GM21825 (cell line): ENCODE results near the gene PRR5L.
A peak's percentile ranks its signal among the peaks of the same experiment; 100 is the strongest.

Experiments used
- ATAC-seq: cut with Tn5 transposase; IDR thresholded peaks from one replicate; pipeline ENCODE4 v1.9.1; 2021; ENCODE audit warnings: mild to moderate bottlenecking, moderate library complexity; ENCODE audit not compliant: unreplicated experiment

The PRR5L gene

DNA sequence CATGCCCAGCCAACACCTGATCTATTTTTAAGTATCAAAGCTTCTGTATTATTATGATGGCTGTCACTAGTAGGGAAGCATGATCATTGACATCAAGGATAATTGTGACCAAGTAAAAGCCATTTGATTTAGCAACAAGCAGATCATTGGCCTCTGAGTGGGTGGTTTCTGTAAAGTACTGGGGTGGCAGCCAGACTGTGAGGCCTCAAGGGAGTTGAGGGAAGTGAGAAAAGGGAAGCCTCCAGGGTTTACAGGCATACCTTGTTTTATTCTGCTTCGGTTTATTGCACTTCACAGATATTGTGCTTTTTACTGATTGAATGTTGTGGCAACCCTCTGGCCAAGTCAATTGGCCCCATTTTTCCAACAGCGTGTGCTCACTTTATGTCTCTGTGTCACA lies 60.1 kb downstream of the PRR5L start:
- peak; percentile 67 for ATAC-seq

DNA sequence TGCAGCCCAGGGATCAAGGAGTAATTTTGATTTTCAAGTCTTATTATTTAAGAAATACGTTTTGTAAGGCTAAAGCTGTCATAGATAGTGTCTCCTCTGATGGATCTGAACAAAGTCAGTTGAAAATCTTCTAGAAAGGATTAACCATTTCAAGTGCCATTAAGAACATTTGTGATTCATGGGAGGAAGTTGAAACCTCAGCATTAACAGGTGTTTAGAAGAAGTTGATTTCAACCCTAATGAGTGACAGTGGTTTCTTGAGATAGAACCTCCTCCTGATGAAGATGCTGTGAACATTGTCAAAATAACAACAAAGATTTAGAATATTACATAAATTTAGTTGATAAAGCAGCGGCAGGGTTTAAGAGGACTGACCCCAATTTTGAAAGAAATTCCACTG lies 61.7 kb downstream of the PRR5L start:
- no peak for ATAC-seq

DNA sequence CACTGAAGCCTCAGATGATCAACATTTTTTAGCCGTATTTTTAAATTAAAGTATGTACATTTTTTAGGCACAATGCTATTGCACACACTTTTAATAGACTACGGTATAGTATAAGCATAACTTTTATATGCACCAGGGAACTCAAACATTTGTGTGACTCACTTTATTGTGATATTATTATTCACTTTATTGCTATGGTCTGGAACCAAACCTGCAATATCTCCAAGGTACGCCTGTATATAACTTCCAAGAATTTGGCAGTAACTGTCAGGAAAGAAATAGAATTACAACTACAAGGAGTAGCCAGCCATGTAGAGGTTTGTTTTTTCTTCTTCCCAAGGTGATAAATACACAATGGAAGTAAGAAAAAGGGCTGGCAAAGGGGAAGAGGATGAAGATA lies 62.3 kb downstream of the PRR5L start:
- ATAC-seq: no peak

DNA sequence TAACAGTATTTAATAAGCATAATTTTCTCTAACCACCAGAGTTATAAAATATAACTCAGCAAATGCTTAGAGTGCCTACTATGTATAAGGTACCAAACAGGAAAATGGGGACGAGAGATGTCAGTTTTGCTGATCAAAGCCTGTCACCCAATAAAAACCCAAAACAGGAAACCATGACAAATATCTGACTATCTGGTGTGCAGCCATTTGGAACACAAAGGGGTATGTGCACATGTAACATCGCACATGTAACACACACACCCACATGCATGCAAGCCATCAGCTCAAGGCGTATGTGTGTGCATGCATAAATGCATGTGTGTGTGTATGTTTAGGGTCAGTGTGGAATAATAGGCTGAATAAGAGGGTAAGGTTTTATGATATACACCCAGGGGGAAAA lies 64.2 kb downstream of the PRR5L start:
- no peak for ATAC-seq

DNA sequence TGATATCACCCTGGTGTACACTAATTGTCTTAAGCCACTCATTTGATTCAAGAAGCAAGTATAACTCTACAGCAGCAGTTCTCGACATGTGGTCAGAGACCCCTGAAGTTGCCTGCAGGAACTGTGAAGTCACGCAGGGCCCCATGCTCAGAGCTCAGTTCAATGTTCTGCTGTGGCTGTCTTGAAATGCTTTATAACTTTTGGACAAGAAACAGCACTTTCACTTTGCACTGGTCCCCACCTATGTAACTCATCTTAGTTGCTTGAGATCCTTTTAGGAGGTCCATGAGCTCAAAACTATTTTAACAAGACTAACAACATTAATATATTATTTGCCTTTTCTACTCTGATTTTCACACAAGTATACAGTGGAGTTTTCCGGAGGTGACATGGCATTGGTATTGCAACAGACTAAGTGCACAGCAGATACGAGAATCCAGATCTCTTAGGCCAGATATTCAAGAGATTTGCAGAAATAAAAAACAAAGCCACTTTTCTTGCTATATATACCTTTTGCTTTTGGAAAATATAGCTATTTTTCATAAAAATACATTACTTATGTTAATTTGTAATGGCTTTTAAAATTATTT lies 64.8 kb downstream of the PRR5L start:
- ATAC-seq: no peak

DNA sequence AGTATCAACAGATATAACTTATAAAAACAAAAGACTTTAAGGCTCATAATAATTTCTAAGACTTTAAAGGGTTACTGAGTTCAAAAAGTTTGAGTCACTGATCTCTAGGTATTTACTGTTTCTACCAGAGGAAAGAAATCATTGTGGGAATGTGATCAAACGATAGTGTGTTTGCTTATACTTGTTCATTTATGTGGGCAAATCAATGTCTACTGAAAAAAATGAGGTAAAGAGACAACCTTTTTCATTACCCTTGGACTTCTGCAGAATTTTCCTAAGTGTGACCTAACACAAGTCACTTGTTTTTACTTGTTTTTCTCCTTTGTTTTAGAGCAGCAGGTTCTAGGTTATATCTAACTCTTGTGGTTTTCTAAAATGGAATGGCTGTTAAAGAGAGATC lies 65.4 kb downstream of the PRR5L start:
- no peak for ATAC-seq

DNA sequence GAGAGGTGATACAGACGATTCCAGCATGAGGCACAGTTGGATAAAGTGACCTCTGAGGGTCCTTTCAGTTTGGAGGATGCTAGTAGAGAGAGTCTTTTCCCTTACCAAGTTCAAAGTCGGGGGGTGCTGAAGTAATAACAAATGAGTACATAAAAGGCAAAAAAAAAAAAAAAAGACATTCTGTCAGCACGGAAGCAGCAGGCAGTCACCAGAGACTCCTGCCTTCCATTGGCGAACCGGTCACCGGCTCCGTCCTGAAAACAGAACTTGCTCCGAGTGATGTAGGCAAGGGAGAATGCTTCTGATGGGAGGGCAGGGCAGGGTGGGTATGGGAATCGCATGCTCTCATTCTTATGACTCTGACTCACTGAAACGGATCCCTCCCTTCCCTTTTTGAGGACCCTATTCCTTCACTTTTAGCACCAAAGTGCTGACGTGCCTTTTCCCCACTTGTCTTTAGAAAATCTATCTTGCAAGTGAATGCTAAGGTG lies 65.9 kb downstream of the PRR5L start:
- ATAC-seq: no peak

DNA sequence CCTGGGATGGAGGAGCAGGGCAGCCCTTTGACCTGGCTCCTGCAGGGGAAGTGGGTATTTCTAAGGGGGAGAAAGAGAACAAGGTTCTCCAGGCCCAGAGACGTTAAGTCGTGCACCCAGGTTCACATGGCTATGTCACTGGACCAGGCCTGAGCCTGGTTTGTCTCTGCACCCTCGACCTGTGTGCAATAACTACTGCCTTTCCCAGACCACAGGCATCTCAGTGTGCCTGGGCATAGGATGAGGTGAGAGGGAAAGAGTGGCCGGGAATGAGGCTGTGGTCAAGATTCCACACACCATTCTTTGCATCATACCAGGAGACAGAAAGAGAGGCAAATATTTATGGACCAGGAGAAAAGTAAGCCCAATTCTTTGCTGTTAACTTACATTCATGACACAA lies 66.8 kb downstream of the PRR5L start:
- no peak for ATAC-seq

DNA sequence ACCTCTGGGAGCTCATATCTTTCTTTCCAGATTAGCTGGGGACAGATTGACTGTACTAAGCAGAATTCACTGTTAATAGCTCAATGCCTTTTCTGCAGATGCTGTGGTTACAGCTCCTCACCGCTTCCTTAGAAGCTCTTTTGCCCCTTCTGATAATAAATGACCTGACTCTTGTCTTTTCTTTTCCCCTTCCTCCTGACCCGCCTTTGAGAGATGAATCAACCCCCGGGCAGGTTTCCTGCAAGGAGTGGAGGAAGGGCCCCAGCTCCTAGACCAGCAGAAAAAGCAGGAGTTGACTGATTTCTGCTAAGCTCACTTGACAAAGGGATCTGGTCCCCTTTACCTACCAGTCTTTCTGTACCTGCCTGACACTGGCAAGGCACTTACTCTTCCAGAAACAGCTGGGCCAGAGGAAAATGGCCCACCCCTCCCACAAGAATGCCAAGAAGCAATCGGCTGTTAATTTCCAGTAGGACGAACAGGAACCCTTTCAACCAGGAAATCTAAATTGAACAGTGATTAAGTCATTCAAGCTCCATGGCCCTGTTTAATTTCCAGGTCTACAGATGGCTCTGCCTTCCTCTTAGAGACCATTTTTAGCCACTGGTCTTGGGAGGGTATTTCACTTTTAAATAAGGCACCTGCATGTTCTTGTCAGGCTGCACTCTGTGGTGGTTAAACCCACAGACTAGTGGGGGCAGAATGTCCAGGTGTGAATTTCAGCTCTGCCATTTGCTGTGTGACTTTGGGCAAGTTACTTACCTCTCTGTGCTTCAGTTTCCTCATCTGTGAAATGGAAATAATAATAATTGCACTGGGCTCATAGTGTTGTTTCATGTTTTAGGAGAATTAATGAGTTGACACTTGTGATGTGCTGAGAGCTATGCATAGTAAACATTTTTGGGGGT lies 67.5 kb downstream of the PRR5L start:
- no peak for ATAC-seq

DNA sequence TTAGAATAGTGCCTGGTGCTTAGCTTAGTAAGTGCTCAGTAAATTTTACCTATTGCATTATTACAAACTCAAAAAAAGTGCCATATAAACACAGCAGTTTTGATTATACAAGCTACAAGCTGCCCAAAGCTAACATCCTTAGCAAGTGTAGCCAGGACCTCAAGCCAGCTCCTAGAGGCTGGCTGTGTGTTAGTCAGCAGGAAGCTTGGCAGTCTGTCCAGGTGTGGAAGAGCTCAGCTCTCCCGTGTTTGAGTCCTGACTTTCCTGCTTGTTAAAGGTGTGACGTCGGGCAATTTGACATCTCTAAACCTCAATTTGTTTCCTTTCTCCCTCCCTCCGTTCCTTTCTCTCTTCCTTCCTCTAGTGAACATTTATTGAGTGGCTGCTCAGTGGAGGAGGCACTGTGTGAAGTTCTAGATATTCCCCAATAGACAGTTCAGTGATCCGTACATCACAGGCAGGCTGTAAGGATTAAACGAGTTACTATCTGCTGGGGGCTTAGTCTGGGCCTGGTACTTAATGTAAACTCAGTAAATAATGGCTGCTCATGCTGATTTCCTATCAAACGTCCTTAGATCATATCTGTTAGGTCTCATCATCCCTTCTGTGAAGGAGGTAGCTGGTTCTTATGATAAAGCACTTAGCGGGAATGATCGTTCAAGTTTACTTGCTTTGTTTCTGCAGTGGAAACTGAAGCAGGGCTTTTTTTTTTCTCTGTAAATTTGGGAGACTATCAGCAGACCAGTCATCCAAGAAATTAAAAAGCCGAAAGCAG lies 68.7 kb downstream of the PRR5L start:
- ATAC-seq: no peak

DNA sequence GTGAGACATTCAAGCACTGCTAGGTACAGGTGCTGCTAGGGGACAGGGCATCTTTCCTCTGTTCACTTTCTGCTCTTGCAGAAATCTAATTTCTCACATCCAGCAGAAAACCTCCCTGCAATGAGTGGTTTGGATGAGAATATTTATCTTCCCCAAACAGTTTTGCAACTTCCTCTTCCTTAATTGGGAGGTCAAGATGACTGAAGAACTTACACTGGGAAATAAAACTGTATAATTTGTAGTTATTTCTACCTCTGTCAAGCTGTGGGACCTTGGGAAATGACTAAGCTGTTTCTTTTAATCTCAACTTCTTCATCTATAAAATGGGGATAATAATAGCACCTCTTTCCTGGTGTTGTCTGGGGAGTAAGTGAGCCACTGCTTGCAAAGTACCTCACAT lies 69.8 kb downstream of the PRR5L start:
- ATAC-seq: no peak

DNA sequence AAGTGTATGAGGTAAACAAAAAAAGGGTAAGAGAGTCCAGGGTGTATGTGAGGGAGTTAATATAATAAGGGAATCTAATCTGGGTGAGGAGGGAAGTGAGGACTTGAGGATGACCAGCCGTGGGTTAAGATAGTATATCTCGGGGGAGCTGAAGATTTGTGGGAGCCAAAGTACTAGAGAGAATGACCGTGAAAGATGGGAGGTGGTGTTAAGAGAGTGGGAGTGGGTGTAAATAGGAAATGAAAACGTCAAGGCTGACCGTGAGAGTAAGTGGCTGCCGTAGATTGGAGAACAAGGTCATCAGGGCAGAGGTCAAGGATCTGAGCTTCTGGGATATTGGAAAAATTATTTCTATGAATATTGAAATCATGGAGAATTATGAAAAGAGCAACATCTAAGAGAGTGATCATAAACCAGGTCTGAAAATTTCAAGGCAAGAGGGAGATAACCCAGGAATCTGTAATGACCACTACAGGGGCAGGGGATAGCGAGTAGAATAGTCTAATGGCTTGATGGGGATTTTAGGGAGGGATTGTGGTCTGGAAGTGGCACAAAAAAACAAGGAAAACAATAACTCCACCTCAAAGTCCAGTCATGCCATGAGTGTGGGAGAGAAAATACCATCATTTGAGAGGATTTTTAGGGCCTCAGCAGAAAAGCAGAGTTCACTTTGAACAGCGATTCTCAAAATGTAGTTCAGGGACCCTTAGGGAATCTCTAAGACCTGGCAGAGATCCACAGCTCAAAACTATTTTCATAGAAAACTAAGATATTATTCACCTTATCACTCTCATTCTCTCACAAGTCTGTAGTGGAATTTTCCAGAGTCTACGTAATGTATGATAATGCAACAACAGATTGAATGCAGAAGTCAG lies 72.0 kb downstream of the PRR5L start:
- ATAC-seq: no peak

DNA sequence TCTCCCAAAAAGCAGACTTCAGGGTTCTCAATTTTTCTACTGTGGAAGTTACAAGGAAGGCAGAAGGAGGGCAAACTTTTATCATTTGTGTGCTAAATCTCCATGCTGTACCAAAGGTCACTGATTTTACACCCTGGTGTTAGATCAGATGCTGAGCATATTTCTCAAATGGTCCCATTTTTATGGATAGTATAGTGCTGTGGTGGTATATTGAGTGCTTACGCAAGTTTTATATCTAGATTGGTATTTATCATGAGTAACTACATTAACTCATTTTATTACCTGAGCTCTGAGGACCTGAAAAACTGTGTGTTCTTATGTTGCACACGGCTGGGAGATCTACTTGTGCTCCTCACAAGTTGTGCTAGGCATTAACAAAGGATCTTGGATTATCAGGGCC lies 75.1 kb downstream of the PRR5L start:
- ATAC-seq: no peak

DNA sequence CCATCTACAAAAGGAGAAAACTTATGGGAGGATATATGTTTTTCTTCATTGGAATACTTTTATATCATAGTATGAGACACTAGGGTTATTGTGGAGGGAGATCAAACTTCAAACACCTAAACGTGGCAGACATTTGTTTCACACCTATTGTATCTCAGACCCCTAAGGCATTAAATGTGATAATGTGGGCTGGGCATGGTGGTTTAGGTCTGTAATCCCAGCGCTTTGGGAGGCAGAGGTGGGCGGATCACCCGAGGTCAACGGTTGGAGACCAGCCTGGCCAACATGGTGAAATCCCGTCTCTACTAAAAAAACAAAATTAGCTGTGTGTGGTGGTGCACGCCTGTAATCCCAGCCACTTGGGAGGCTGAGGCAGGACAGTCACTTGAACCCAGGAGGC lies 75.5 kb downstream of the PRR5L start:
- ATAC-seq: no peak

DNA sequence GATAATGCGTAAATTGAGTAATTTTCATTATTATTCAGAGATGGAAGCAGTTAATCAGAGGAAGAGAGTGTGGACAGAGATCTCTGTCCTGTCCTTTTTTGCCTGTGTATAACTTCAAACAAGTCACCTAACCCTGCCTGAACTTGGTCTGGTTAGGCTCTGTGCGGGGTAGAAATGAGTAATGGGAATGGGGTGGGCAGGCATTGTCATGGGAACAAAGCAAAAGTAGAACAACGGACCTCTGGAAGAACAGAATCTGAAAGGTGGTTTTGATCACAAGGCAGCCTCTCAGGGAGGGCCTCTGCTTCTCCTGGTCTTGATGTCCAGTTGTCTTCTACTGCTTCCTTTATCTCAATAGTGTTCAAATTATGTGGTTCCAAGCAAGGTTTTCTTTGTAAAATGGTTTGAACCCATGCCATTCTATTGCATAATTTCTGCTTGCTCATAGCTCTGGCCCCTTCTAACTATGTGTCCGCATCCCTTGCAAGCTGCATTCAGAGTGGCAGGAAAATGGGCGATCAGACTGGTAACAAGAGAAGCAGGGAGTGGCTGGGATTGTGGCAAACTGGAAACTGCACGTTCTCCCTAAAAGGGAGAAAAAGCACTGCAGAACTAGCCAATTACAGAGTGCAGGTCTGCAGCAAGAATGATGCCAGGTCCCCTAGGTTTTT lies 76.1 kb downstream of the PRR5L start:
- ATAC-seq: no peak

DNA sequence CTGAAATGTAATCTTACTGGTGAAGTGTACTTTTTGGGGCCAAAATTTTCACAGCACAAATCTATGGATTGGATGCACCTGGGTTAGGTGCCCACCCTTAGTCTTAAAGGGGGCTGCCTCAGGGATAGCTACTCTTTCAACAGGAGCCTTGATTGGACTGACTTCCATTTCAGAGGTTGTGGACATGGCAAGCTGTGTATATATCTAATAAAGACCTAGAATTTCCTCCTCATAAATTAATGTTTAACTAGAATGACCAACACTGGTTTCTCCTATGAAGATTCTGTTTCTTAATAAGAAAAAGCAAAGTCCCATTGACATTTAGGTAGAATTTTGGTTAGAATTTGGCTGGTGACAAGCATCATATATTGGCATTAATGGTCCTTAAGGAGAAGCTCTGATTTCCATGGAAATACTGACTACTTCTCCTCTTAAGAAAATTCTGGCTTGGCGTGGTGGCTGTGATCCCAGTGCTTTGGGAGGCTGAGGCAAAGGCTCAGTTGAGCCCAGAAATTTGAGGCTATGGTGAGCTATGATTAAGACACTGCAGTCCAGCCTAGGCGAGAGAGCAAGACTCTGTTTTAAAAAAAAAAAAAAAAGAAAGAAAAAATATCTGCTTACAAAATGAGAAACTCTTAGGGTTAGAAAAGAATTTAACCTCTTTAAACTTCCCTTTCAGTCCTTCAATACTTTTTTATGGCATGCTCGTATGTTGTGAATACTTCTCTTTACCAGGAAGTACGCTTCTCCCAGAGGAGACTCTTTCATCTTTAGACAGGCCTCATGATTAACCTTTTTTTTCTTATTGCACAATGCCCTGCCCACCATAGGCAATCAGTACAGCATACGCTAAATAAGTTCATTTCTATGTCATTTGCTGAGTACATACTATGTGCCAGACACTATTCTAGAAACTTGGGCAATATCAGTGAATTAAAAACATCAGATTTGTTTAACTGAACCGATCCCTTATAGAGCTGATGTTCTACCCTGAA lies 77.2 kb downstream of the PRR5L start:
- no peak for ATAC-seq

DNA sequence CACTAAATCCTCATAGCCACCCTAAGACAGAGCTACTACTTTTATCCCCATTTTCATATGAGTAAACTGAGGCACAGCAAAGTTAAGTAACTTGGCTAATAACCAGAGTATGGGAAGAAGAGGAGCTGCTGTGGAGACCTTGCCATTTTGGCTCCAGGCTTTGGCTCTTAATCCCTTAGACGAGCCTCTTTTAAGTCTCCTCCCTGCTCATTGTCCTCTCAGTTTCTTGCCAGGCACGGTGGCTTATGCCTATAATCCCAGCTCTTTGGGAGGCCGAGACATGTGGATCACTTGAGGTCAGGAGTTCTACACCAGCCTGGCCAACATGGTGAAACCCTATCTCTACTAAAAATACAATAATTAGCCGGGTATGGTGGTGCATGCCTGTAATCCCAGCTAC lies 78.6 kb downstream of the PRR5L start:
- ATAC-seq: no peak

DNA sequence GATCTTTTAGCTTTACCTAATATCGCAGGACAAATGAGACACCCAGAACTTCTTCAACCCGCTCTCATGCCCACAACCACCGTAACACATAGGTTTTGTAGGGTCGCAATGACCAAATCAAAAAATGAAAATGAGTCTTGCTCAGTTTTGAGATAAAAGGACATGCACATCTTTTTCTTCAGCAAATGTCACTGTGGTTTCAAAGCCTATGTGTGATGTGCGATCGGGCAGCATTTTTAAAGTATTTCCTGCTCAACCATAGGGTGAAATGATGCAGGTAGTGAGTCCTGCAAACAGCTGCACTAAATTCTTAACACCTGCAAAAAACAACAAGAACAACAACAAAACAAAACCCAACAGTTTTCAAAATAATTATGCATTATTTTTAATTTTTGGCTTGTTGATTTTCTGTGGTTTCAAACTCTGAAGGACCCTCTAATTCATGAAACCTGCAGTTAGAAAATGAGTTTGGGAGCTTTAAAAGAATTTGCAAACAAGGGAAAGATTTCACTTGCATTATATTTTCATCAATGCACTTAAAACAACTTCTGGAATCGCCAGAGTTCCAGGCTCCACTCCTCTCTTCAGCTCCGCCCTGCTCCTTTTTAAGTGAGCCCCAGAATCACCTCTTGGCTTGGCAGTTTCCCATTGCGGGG lies 79.4 kb downstream of the PRR5L start:
- no peak for ATAC-seq
